Epithelial cell of proximal tubule (primary cell): Measurements from ENCODE around the gene INPP5K. TPM values are rescaled to one million over a fixed set of nuclear protein-coding genes. Genes with fewer than 3 reads are reported as not detected.
"Not testable (repeated sequence)": the region's sequence is repeated elsewhere in the genome, so short reads cannot be mapped to it uniquely, and the experiment has no call there.

ENCODE experiments used
- DNase-seq: peaks from one replicate; pipeline ENCODE4 v3.0.0-alpha.2; 2011; ENCODE audit warnings: low read depth
- H3K4me3 ChIP-seq: 2 replicates; pipeline ENCODE4 v1.5.1; 2011; ENCODE audit warnings: low read depth, mild to moderate bottlenecking, low read length
- total RNA-seq: library from RNA; depleted of rRNA; stranded (reverse); fragments of >200 nt; gene quantifications from 2 replicates; pipeline ENCODE4 v1.2.3, GENCODE V29; 2015
- TF ChIP-seq, protein P1 (sequence below): conservative IDR thresholded peaks from 2 replicates; pipeline ENCODE4 v1.5.1; 2012; ENCODE audit warnings: low read depth, mild to moderate bottlenecking, low read length

INPP5K gene
- 10.7 and 27.3 TPM in 2 replicates for total RNA-seq

DNA sequence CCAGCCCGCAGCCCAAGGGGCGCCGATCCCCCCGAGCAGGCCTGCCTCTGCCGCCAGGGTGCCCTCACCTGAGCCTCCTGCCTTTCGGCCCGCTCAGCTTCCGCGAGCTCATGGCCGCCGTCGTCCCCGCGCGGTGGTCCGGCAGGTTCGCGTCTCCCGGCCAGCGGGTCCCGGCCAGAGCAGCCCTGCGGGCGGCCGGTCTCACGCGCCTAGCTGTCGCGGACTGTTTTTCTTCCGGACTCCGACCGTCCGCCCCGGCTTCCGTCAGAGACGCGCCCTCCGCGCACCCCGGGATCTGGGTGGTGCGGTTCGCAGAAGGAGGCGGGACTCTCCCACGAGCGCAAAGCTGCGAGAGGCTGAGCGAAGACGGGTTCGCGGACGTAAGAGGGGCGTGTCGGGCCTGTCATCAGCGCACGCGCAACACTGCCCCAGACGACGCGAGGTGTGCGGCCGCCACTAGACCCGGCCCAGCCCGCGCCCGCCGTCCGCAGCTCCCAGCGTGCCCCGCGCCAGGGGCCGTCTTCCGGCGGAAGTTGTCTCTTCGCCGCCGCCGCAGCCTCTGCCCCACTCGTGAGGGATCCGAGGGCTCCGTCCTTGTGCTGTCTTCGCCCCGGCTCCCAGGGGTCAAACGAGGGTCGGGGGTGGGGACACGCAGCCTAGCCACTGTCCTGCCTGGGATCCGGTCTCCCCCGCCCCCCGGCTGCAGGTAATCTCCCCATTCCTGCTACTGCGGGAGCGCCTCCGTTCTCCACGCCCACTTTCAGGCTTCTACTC lies at the start of gene INPP5K:
TSS of gene INPP5K (minus strand) at position 225 of the 774 bp plus-strand sequence. CDS start at position 112, 113 bp downstream.
- peak; percentile 72 for DNase-seq
- TF ChIP-seq, protein P1, sequence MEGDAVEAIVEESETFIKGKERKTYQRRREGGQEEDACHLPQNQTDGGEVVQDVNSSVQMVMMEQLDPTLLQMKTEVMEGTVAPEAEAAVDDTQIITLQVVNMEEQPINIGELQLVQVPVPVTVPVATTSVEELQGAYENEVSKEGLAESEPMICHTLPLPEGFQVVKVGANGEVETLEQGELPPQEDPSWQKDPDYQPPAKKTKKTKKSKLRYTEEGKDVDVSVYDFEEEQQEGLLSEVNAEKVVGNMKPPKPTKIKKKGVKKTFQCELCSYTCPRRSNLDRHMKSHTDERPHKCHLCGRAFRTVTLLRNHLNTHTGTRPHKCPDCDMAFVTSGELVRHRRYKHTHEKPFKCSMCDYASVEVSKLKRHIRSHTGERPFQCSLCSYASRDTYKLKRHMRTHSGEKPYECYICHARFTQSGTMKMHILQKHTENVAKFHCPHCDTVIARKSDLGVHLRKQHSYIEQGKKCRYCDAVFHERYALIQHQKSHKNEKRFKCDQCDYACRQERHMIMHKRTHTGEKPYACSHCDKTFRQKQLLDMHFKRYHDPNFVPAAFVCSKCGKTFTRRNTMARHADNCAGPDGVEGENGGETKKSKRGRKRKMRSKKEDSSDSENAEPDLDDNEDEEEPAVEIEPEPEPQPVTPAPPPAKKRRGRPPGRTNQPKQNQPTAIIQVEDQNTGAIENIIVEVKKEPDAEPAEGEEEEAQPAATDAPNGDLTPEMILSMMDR = no peak
- peak within 1 kb of the TSS; percentile 94 for H3K4me3 ChIP-seq

DNA sequence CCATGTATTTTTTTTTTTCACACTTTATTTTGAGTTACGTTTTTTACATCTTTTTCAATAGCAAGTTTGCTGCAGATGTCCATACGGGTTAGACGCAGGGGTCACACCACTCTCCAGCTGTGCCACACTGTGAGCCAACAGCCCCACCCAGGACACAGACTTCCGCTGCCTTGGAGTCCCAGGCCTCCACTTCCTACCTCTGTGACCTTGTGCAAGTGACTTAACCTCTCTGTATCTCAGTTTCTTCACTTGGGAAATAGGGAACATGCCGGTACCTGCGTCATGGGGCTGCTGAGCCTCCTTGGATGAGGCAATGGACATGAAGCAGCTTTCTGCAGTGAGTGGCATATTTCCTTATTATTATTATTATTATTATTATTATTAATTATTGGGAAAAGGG lies 49.5 kb upstream of the INPP5K start:
- no peak overlapping the region for H3K4me3 ChIP-seq
- TF ChIP-seq, protein P1 = no peak
- no peak for DNase-seq

DNA sequence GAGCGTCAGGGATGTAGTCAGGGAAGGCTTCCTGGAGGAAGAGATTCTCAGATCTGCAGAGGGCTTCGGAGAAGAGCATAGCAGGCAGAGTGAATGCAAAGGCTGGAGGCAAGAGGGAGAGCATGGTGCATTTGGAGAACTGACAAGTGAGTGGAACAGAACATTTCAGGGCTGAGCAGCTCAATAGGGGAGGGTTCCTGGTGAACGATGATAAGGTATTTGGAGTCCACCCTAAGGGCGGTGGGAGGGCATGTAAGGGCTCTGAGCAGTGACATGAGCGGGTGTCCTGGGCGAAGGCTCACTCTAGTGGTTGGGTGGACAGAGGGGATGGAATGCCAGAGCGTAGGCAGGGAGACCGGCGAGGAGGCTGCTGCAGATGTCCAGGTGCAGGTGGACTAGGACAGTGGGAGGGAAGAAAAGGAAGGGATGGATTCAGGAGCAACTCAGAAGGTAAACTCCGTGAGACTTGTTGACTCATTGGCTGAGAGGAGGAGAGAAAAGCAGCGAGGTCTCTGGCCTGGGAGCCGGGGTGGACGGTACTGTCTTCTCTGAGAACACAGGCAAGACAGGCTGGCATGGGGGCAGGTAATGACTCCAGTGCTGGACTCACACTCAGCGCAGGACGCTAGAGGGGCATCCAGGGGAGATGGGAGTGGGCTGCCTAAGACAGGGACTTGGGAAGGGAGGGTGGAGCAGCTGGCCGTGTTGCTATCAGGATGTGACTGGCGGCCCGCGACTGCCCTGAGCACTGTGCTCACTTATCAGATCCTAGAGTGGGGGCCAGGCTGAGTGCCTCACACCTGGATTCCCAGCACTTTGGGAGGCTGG lies 47.6 kb upstream of the INPP5K start:
- DNase-seq = no peak
- TF ChIP-seq, protein P1 = no peak
- H3K4me3 ChIP-seq = no peak overlapping the region

DNA sequence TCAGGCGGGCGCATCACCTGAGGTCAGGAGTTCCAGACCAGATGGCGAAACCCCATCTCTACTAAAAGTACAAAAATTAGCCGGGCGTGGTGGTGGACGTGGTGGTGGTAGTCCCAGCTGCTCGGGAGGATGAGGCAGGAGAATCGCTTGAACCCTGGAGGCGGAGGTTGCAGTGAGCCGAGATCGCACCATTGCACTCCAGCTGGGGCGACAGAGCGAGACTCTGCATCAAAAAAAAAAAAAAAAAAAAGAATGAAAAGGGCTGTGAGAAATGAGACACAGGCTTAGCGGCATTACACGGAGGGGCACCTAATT lies 47.0 kb upstream of the INPP5K start:
- peak overlapping the region; percentile 39 for H3K4me3 ChIP-seq
- DNase-seq = not testable (repeated sequence)

DNA sequence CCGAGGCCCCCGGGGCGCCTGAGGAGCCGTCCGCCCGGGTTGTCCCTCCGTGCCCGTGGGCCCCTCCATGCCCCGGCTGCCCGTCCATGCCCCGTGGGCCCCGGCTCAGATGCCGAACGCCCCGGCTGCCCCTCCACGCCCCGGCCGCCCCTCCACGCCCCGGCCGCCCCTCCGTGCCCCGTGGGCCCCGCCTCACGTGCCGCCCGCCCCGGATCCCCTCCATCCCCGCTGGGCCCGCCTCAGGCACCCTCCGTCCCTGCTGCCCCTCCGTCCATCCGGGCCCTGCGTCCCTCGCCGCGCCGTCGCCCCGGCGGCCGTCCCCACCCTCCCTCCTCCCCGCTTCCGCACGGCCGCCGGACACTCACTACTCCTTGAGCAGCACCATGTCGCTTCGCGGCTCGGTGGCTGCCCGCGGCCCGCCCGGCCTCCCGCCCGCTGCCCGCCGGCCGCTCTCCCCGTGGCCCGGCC lies 45.8 kb upstream of the INPP5K start:
- no peak for DNase-seq
- TF ChIP-seq, protein P1 = no peak
- peak overlapping the region; percentile 80 for H3K4me3 ChIP-seq

DNA sequence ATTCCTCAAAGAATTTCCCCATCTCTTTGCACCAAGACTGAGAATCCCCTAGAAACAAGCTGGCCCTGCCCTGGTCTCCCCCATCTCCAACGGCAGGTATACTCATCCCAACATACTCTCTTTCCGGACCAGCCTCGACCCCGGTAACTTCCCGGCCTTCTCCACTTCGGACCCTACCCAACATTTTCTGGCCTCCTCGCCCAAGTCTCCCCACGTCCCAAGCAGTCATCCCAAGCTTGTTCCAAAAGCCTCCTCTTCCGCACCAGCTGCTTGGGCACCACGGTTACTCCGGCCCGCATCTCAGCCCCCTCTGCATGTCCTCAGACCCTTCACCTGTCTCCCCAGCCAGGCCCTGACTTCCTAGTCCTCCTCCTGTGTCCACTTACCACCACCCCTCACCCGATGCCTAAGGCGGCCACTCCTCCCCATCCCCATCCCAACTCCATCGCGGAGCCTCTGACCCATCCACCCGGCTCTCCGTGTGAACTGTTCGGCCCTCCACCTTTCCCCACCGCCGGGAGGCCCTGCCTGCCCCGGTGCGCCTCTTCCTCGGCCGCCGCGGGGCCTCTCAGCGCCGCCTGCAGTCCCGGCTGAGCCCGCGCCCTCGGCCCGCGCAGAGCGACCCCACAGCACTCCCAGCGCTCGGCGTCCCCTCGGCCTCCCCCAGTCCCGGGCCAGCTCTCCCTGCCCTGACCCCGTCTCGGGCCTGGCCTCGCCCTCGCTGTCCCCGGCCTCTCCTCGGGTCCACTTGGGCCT lies 45.2 kb upstream of the INPP5K start:
- peak overlapping the region; percentile 80 for H3K4me3 ChIP-seq
- TF ChIP-seq, protein P1 = peak; percentile 18
- no peak for DNase-seq

DNA sequence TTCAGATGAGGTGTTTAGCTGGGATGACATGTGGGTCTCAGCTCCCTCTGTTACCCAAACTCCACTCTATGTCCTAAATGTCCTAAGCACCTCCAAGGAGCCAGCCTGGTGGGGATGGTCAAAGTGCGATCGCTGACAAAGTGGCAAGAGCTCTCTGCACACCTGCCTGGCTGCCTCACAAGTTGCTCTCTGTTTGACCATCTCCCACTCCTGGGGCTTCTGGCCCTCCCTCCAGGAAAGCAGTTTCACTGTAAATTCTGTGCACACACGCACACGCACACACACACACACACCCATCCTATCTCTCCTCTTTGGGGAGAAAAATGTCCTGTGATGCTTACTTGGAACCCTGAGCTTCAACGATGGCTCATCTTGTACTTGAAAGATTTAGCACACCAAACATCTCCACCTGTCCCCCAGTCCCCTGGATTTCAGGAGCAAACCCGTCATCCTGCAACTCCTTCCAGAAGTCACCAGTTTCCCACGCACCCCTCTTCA lies 44.5 kb upstream of the INPP5K start:
- no peak for DNase-seq
- peak overlapping the region; percentile 80 for H3K4me3 ChIP-seq
- TF ChIP-seq, protein P1 = no peak
